ENCODE data around the gene RS1.

RS1 gene

GRCh38 chrX:18672008-18672407, at the start of gene RS1:
RS1 (minus strand) TSS chrX:18672108; CDS start chrX:18672068, 40 bp downstream.
- no peak for DNase-seq

- no peak for DNase-seq
Measured at GRCh38 chrX:18719852-18720251, 47.9 kb upstream of the RS1 start.

GRCh38 chrX:18714910-18715309, 43.0 kb upstream of the RS1 start:
- no peak for DNase-seq

- DNase-seq = no peak
Measured at GRCh38 chrX:18709833-18710232, 37.9 kb upstream of the RS1 start.

GRCh38 chrX:18707426-18708049, 35.6 kb upstream of the RS1 start, which contains the start of gene PPEF1:
PPEF1 (plus strand) TSS chrX:18707645; CDS start chrX:18707781, 136 bp downstream.
- DNase-seq = no peak

DNA sequence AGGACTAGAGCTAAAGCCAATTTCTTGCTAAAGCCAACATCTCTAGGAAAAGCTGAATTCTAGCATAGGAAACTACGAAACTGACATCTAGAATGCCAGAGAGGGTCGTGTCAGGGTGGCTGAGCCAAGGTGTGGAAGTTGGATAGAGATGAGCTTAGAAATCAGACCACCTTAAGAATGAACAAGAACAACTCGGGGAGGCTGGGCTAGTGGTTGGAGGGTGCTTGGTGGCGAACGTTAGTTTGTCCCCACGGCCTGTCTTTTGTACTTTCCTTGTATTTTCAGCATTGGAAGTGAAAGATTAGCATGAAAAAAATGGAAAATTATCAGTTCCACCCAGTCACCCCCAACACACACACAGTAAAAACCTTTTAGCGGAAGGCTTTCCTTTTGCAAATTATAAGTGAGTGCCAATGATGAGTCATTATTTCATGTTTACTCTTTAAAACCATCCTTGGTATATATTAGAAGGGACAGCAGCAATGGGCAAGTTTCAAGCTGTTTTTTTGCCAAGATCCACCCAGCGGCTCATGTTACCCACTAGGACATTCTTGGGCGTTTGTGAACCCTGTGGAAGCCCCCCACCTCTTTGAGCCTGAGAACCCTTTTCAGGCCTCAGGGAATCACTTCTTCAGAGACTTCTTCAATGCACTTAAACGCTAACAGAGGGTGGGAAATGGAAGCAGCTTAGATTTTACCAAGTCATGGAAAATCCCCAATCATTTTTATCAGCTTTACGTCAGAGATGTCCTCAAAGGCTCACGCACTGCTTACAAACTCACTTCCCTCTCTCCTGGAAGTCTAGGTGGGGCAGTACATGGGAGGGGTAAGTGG, 30.7 kb upstream of the RS1 start:
- DNase-seq = no peak

DNA sequence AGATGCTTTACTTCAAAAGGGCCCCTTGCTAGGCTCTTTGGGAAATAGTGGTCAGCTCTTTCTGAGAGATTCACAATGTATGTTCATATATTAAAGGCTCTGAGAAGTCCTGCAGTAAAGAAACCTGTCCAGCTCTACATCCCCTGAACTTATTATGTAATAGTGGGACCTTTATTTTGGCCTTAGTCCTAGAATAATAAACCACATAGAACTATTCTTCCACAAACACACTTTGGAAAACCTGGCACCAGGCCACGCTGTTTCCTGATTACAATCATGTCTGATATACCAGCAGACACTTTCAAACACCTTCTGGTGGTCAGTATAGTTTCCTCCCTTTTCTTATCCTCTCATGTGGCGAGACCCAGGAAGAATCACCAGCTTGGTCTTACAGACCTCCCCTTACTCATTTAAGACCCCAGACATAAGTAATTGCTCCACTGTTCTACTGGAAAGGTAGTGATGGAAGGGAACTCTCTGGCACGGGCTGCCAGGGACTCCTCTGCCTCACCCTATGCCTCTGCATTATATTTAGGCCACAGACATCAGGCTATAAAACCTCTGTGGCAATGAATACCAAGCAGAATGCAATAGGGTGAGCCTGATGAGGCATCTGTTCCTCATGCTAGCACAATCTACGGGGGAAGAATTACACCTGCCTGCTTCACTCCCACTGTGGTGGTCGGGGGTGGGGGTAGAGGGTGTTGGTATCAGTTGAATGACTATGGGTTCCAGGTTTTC, 29.9 kb upstream of the RS1 start:
- no peak for DNase-seq

- DNase-seq = no peak
Measured at GRCh38 chrX:18698737-18699650, 27.1 kb upstream of the RS1 start.

DNA sequence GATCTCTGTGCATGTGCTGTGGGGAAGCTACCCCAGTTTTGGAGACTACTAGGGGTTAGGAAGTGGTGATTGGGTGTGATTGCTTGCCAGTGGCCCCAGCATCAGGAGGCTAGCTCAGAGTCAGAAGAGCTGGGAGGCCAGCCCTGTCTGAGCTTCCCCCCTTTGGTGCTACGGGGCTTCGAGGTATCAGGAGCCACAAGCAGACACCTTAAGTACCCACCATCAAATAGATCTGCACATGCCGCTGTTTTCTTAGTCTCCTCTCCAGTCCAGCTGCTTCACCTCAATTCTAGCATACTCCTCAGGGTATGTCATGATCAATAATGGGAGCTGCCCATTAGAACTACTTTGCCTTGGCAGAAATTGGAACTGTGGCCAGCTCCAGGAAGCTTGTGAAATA, 24.7 kb upstream of the RS1 start:
- DNase-seq = no peak

DNA sequence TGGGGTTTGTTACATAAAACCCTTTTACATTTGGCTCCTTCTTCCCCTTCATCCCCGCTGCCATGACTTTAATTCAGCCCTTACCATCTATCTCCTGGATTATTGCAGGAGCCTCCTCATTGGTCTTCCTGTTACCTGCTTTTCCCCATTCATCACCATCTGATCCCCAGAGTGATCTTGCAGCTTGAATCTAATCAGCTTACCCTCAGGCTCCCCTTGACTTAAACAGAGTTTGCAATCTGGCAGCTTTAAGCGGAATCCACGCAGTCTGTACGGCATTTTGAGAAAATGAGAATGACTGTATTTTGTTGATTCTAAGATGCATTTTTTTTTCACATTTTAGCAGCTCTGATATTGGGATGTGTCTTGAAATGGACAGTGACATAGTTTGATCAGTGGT, 20.6 kb upstream of the RS1 start:
- DNase-seq = no peak

GRCh38 chrX:18691431-18691830, 19.5 kb upstream of the RS1 start:
- no peak for DNase-seq

- no peak for DNase-seq
Measured at GRCh38 chrX:18687856-18688495, 16.1 kb upstream of the RS1 start.

DNA sequence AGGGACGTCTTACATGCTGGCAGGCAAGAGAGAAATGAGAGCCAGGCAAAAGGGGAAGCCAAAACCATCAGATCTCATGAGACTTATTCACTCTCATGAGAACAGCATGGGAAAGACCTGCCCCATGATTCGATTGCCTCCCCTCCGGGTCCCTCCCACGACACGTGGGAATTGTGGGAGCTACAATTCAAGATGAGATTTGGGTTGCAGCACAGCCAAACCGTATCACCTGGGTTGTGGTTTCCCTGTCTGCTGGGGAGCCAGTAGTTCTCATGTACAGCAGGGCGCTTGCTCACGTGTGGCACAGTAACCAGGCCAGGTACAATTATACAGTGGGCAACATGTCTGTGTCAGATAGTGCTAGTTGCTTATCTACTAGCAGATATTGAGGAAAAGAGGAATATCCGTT, 11.1 kb upstream of the RS1 start:
- no peak for DNase-seq

GRCh38 chrX:18681996-18682395, 10.1 kb upstream of the RS1 start:
- no peak for DNase-seq

DNA sequence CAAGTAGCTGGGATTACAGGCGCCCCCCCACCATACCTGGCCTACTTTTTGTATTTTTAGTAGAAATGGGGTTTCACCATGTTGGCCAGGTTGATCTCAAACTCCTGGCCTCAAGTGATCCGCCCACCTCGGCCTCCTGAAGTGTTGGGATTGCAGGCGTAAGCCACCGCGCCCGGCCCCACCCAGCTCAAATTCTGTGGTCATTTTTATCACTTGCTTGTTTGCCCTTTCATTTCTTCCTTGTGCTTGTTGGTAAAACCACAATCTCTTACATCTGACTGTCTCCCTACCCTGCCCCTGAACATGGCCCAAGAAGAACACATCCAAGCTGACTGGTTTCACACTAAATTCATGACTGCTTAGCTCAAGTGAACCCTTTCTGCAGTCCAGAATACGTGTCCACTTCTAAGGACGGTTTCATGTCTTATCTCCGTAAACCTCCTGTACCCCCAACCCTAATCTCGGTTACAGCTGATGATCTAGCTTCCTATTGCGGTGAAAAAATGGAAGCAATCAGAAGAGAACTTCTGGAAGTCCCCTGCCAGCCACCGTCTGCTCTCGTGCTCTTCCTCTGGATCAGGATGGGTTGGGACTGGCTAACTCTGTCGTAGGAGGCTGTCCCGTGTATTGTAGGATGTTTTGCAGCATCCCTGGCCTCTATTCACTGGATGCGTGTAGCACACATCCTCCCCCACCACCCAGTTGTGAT, 5.4 kb upstream of the RS1 start:
- DNase-seq = no peak

- DNase-seq = no peak
Measured at GRCh38 chrX:18676470-18676869, 4.6 kb upstream of the RS1 start.

DNA sequence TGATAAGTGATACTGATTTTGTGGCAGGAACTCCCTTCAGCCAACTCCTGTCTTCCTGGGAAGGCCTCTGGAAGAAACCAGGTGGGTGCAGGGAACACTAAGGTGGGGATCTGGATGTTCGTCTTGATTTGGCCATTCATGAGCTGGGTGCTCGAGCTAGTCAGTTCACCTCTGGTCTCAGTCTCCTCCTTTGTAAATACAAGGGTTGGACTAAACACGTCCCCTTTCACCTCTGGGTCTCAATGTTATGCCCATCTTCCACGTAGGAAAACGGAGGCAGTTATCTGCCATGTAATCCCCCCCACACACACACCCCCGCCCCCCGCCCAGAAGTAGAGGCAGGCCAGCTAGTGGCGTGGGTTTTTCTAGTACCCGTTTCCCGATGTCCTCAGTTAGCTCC, 4.1 kb upstream of the RS1 start:
- DNase-seq = no peak

- peak in 1 of 2 experiments; percentile 27 for DNase-seq
Measured at GRCh38 chrX:18674788-18675735, 3.2 kb upstream of the RS1 start.

DNA sequence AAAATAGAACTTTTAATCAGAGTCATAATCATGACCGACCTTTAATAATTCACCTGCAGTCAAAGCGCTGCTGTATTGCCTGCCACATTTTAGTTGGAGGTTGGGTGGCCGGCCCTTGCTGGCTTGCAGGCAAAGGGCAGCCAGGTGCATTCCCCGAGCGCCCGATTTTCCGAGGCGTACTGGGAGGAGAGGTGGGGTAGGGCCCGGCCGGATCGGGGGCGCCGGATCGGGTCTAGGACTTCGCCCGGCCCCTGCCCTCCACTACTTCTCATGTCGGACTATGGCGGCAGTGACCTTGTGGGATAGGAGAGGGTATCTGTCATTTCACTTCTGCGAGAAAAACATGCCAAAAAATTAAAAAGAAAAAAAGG, 2.5 kb upstream of the RS1 start:
- DNase-seq = no peak
